Transverse colon (tissue), 4 donors: ENCODE results near the gene VSIG2. TPM values are rescaled to one million over a fixed set of nuclear protein-coding genes. Genes with fewer than 3 reads are reported as not detected.
A peak's percentile ranks its signal among the peaks of the same experiment; 100 is the strongest.

ENCODE experiments used
- DNase-seq: peaks from one replicate; pipeline ENCODE4 v3.0.0-alpha.2; 2019
- H3K27ac ChIP-seq, 4 donors: fragments of 200-600 bp; sonication (generic); 2 replicates each; pipeline ENCODE4 v1.5.1; 2016 to 2018; ENCODE audit warnings: inconsistent platforms in 4 of 4
- H3K27me3 ChIP-seq: fragments of 200-600 bp; sonication (generic); 2 replicates; pipeline ENCODE4 v1.5.1; 2017; ENCODE audit warnings: inconsistent platforms
- H3K36me3 ChIP-seq, 4 donors: fragments of 200-600 bp; sonication (generic); 2 replicates each; pipeline ENCODE4 v1.5.1; 2017 to 2019; ENCODE audit warnings: inconsistent platforms in 4 of 4
- H3K4me1 ChIP-seq, 4 donors: fragments of 200-600 bp; sonication (generic); 2 replicates each; pipeline ENCODE4 v1.5.1; 2017 to 2020; ENCODE audit warnings: inconsistent platforms in 4 of 4
- H3K4me3 ChIP-seq, 4 donors: fragments of 200-600 bp; sonication (generic); 1 replicate in 1 of 4; 2 replicates in 3 of 4; pipeline versions ENCODE4 v1.5.1 to v1.6.1; 2017 to 2019; ENCODE audit warnings: inconsistent platforms in 4 of 4
- H3K9me3 ChIP-seq, 2 donors: fragments of 200-600 bp; sonication (generic); 2 replicates each; pipeline ENCODE4 v1.5.1; 2017 to 2019; ENCODE audit warnings: inconsistent platforms in 2 of 2
- CTCF ChIP-seq, 5 experiments: fragments of 200-600 bp in 3 of 5; fragments of 450-650 bp in 2 of 5; sonication (generic) in 3 of 5; IDR thresholded peaks; 1 replicate in 2 of 5; 2 replicates in 3 of 5; pipeline ENCODE4 v1.5.1; 2016 to 2017; ENCODE audit warnings: antibody characterized with exemption in 5 of 5, inconsistent platforms in 3 of 5, mild to moderate bottlenecking in 2 of 5, moderate library complexity in 1 of 5
- EP300 ChIP-seq: sonication (generic); formaldehyde crosslinking; IDR thresholded peaks from one replicate; pipeline ENCODE4 v1.6.1; 2017; ENCODE audit warnings: antibody characterized with exemption, low read depth
- POLR2A ChIP-seq: fragments of 450-650 bp; IDR thresholded peaks from one replicate; pipeline ENCODE4 v1.6.1; 2016; ENCODE audit warnings: antibody characterized with exemption, mild to moderate bottlenecking, moderate library complexity
- POLR2AphosphoS5 ChIP-seq, 3 donors: sonication (generic); formaldehyde crosslinking; IDR thresholded peaks; one replicate each; pipeline ENCODE4 v1.6.1; 2016; ENCODE audit warnings: antibody characterized with exemption in 3 of 3
- WGBS, 2 donors: methylation state at CpG; one replicate each; pipeline ENCODE4 v1.1.5; 2018; ENCODE audit warnings: low coverage in 1 of 2; 5-methylcytosine and 5-hydroxymethylcytosine counted together
- in situ Hi-C, 4 donors: fragments of 200-750 bp; cut with MboI; loops; one replicate each; pipeline versions ENCODE4 v1.15.0 to v1.15.1; 2017; ENCODE audit warnings: low sequenced_read_pairs in 3 of 4, low pct_ligation_motif_present in 1 of 4, low pct_unique_long_range_greater_than_20kb in 1 of 4
- intact Hi-C: fragments of 100-400 bp; cut with DNase I; formaldehyde crosslinking; loops from one replicate; pipeline ENCODE4 v1.15.1; 2023; ENCODE audit warnings: low total_unique reads
- total RNA-seq, 4 donors: library from RNA; depleted of rRNA; stranded (reverse); fragments of >200 nt; gene quantifications; one replicate each; pipeline ENCODE4 v1.1.0, GENCODE V29; 2016

VSIG2 gene
- total RNA-seq, 4 donors from 2014 or later: 91.3 to 160 (median 108) TPM

- Histone ChIP-seq H3K36me3 (no peaks in the 10 kb centered on the region), H3K9me3 (no peaks in the 10 kb centered on the region), H3K4me1 (peaks cover 5 to 12% (median 9%) of the 10 kb centered on the region in 4 donors), H3K4me3 (no peak overlapping the region), H3K27me3 (peaks cover 48% of the 10 kb centered on the region), H3K27ac (no peak overlapping the region)
- TF ChIP-seq POLR2AphosphoS5 (IDR thresholded peaks at IDR 0.05): no peak
- TF ChIP-seq POLR2A: no peak
- no peak for TF ChIP-seq EP300
- TF ChIP-seq CTCF (IDR thresholded peaks at IDR 0.05): no peak
- intact Hi-C loops: no loop called here
- no peak for DNase-seq
- in situ Hi-C loops: no loop called here
- 40 to 55% methylated on average over 1 to 14 of the region's 14 CpGs for WGBS, 2 donors
Measured at GRCh38 chr11:124718801-124719200, 33.3 kb downstream of the VSIG2 start.

- H3K4me1 ChIP-seq: peaks cover 5 to 12% (median 9%) of the 10 kb centered on the region in 4 donors
- H3K36me3 ChIP-seq: no peaks in the 10 kb centered on the region
- peak overlapping the region in 3 of 4 donors; percentile 15 to 48 (median 35) for H3K4me3 ChIP-seq
- TF ChIP-seq POLR2A (no peak), EP300 (no peak), CTCF (IDR thresholded peaks at IDR 0.05) (no peak), POLR2AphosphoS5 (IDR thresholded peaks at IDR 0.05) (no peak)
- peaks cover 48% of the 10 kb centered on the region for H3K27me3 ChIP-seq
- no peaks in the 10 kb centered on the region for H3K9me3 ChIP-seq
- intact Hi-C loops: no loop called here
- no peak overlapping the region for H3K27ac ChIP-seq
- in situ Hi-C loops: no loop called here
- DNase-seq: no peak
- 2% methylated on average over 45 of the region's 45 CpGs; no CpG with 5 or more reads in 1 of the 2 donors for WGBS, 2 donors
Measured at GRCh38 chr11:124717786-124718651, 34.0 kb downstream of the VSIG2 start.

GRCh38 chr11:124717421-124717785 lies 34.7 kb downstream of the VSIG2 start:
- Histone ChIP-seq H3K4me1 (peaks cover 5 to 12% (median 9%) of the 10 kb centered on the region in 4 donors), H3K4me3 (peak overlapping the region in 2 of 4 donors; percentile 35 to 48), H3K36me3 (no peaks in the 10 kb centered on the region), H3K27ac (no peak overlapping the region), H3K9me3 (no peaks in the 10 kb centered on the region), H3K27me3 (peaks cover 48% of the 10 kb centered on the region)
- TF ChIP-seq POLR2AphosphoS5 (IDR thresholded peaks at IDR 0.05) (no peak), POLR2A (no peak), EP300 (no peak), CTCF (IDR thresholded peaks at IDR 0.05) (no peak)
- DNase-seq: no peak
- intact Hi-C loops: no loop called here
- in situ Hi-C loops: no loop called here
- 64 to 76% methylated on average over 3 to 7 of the region's 7 CpGs for WGBS, 2 donors

GRCh38 chr11:124716591-124716990 lies 35.5 kb downstream of the VSIG2 start:
- DNase-seq: no peak
- no peaks in the 10 kb centered on the region for H3K36me3 ChIP-seq
- H3K4me1 ChIP-seq: peaks cover 5 to 12% (median 9%) of the 10 kb centered on the region in 4 donors
- intact Hi-C loops: no loop called here
- H3K9me3 ChIP-seq: no peaks in the 10 kb centered on the region
- in situ Hi-C loops: no loop called here
- TF ChIP-seq POLR2A (no peak), EP300 (no peak), CTCF (IDR thresholded peaks at IDR 0.05) (no peak), POLR2AphosphoS5 (IDR thresholded peaks at IDR 0.05) (no peak)
- H3K27ac ChIP-seq: no peak overlapping the region
- peaks cover 44% of the 10 kb centered on the region for H3K27me3 ChIP-seq
- WGBS, 2 donors: 38 to 69% methylated on average over 3 of the region's 3 CpGs
- no peak overlapping the region for H3K4me3 ChIP-seq
